GM19043 (cell line): ENCODE measurements around the gene PTPN20.

ENCODE experiments used
- ATAC-seq: cut with Tn5 transposase; IDR thresholded peaks from one replicate; pipeline ENCODE4 v1.9.1; 2021; ENCODE audit warnings: low read depth; ENCODE audit not compliant: unreplicated experiment

Gene PTPN20

GRCh38 chr10:47019155-47020145, 108.2 kb downstream of the PTPN20 start:
- no peak for ATAC-seq

- no peak for ATAC-seq
Measured at GRCh38 chr10:47020471-47020870, 109.2 kb downstream of the PTPN20 start.

- no peak for ATAC-seq
Measured at GRCh38 chr10:47021850-47022249, 110.6 kb downstream of the PTPN20 start.

- ATAC-seq, result no peak
Measured at GRCh38 chr10:47022311-47023131, 111.3 kb downstream of the PTPN20 start.

GRCh38 chr10:47023237-47024045, 112.2 kb downstream of the PTPN20 start:
- ATAC-seq, result no peak

- no peak for ATAC-seq
Measured at GRCh38 chr10:47024046-47024322, 112.8 kb downstream of the PTPN20 start.

GRCh38 chr10:47024399-47025252, 113.4 kb downstream of the PTPN20 start:
- no peak for ATAC-seq

GRCh38 chr10:47025253-47025539, 114.0 kb downstream of the PTPN20 start:
- ATAC-seq, result no peak

GRCh38 chr10:47025540-47026300, 114.5 kb downstream of the PTPN20 start:
- ATAC-seq, result no peak

- ATAC-seq, result no peak
Measured at GRCh38 chr10:47026301-47027107, 115.3 kb downstream of the PTPN20 start.

- no peak for ATAC-seq
Measured at GRCh38 chr10:47027108-47027783, 116.0 kb downstream of the PTPN20 start.

- no peak for ATAC-seq
Measured at GRCh38 chr10:47027784-47028260, 116.6 kb downstream of the PTPN20 start.

- ATAC-seq, result no peak
Measured at GRCh38 chr10:47028466-47028865, 117.2 kb downstream of the PTPN20 start.

GRCh38 chr10:47029181-47030009, 118.2 kb downstream of the PTPN20 start:
- ATAC-seq, result no peak

- no peak for ATAC-seq
Measured at GRCh38 chr10:47030191-47030703, 119.0 kb downstream of the PTPN20 start.

GRCh38 chr10:47031211-47031900, 120.1 kb downstream of the PTPN20 start:
- ATAC-seq, result no peak
